Dermis blood vessel endothelial cell (primary cell): Measurements from ENCODE around the gene LURAP1L. TPM values are rescaled to one million over a fixed set of nuclear protein-coding genes. Genes with fewer than 3 reads are reported as not detected.
A peak's percentile ranks its signal among the peaks of the same experiment; 100 is the strongest.

Source experiments
- DNase-seq: peaks from one replicate; pipeline ENCODE4 v3.0.0; 2010
- total RNA-seq: library from RNA; depleted of rRNA; stranded (reverse); fragments of >200 nt; gene quantifications from 2 replicates; pipeline ENCODE4 v1.2.3, GENCODE V29; 2014

Gene LURAP1L
- 1.1 and 2.7 TPM in 2 replicates for total RNA-seq

- DNase-seq = peak; percentile 81
Observed at GRCh38 chr9:12774861-12775678, at the start of gene LURAP1L. LURAP1L (plus strand) TSS chr9:12775020; CDS start chr9:12775716, 696 bp downstream.

GRCh38 chr9:12726795-12727194, 48.0 kb upstream of the LURAP1L start:
- DNase-seq = no peak

GRCh38 chr9:12730198-12730597, 44.6 kb upstream of the LURAP1L start:
- DNase-seq = no peak

- no peak for DNase-seq
Observed at GRCh38 chr9:12730927-12731326, 43.9 kb upstream of the LURAP1L start.

GRCh38 chr9:12732971-12733370, 41.8 kb upstream of the LURAP1L start:
- DNase-seq = no peak

GRCh38 chr9:12735665-12736064, 39.2 kb upstream of the LURAP1L start:
- peak; percentile 66 for DNase-seq

- DNase-seq = no peak
Observed at GRCh38 chr9:12737871-12738270, 36.9 kb upstream of the LURAP1L start.

GRCh38 chr9:12739014-12739652, 35.7 kb upstream of the LURAP1L start:
- DNase-seq = no peak

GRCh38 chr9:12740845-12741244, 34.0 kb upstream of the LURAP1L start:
- no peak for DNase-seq

GRCh38 chr9:12748016-12748415, 26.8 kb upstream of the LURAP1L start:
- DNase-seq = peak; percentile 60

- DNase-seq = no peak
Observed at GRCh38 chr9:12748954-12749353, 25.9 kb upstream of the LURAP1L start.

- no peak for DNase-seq
Observed at GRCh38 chr9:12753931-12754330, 20.9 kb upstream of the LURAP1L start.

GRCh38 chr9:12759761-12760160, 15.1 kb upstream of the LURAP1L start:
- no peak for DNase-seq

GRCh38 chr9:12760758-12761157, 14.1 kb upstream of the LURAP1L start:
- no peak for DNase-seq

- DNase-seq = no peak
Observed at GRCh38 chr9:12764150-12764549, 10.7 kb upstream of the LURAP1L start.

GRCh38 chr9:12765088-12765798, 9.6 kb upstream of the LURAP1L start:
- DNase-seq = no peak

GRCh38 chr9:12766357-12766756, 8.5 kb upstream of the LURAP1L start:
- no peak for DNase-seq

- DNase-seq = no peak
Observed at GRCh38 chr9:12770261-12770660, 4.6 kb upstream of the LURAP1L start.

GRCh38 chr9:12771891-12772290, 2.9 kb upstream of the LURAP1L start:
- peak; percentile 66 for DNase-seq

GRCh38 chr9:12773562-12773961, 1.3 kb upstream of the LURAP1L start:
- no peak for DNase-seq

GRCh38 chr9:12775679-12776512, 1.1 kb downstream of the LURAP1L start:
- DNase-seq = peak; percentile 85

GRCh38 chr9:12776513-12777055, 1.8 kb downstream of the LURAP1L start:
- DNase-seq = no peak
